ENCODE measurements around the gene ARAP3.
A peak's percentile ranks its signal among the peaks of the same experiment; 100 is the strongest.
"Not testable (repeated sequence)": the region's sequence is repeated elsewhere in the genome, so short reads cannot be mapped to it uniquely, and the experiment has no call there.

Gene ARAP3, protein sequence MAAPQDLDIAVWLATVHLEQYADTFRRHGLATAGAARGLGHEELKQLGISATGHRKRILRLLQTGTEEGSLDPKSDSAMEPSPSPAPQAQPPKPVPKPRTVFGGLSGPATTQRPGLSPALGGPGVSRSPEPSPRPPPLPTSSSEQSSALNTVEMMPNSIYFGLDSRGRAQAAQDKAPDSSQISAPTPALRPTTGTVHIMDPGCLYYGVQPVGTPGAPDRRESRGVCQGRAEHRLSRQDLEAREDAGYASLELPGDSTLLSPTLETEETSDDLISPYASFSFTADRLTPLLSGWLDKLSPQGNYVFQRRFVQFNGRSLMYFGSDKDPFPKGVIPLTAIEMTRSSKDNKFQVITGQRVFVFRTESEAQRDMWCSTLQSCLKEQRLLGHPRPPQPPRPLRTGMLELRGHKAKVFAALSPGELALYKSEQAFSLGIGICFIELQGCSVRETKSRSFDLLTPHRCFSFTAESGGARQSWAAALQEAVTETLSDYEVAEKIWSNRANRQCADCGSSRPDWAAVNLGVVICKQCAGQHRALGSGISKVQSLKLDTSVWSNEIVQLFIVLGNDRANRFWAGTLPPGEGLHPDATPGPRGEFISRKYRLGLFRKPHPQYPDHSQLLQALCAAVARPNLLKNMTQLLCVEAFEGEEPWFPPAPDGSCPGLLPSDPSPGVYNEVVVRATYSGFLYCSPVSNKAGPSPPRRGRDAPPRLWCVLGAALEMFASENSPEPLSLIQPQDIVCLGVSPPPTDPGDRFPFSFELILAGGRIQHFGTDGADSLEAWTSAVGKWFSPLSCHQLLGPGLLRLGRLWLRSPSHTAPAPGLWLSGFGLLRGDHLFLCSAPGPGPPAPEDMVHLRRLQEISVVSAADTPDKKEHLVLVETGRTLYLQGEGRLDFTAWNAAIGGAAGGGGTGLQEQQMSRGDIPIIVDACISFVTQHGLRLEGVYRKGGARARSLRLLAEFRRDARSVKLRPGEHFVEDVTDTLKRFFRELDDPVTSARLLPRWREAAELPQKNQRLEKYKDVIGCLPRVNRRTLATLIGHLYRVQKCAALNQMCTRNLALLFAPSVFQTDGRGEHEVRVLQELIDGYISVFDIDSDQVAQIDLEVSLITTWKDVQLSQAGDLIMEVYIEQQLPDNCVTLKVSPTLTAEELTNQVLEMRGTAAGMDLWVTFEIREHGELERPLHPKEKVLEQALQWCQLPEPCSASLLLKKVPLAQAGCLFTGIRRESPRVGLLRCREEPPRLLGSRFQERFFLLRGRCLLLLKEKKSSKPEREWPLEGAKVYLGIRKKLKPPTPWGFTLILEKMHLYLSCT (N-terminal part only)

DNA sequence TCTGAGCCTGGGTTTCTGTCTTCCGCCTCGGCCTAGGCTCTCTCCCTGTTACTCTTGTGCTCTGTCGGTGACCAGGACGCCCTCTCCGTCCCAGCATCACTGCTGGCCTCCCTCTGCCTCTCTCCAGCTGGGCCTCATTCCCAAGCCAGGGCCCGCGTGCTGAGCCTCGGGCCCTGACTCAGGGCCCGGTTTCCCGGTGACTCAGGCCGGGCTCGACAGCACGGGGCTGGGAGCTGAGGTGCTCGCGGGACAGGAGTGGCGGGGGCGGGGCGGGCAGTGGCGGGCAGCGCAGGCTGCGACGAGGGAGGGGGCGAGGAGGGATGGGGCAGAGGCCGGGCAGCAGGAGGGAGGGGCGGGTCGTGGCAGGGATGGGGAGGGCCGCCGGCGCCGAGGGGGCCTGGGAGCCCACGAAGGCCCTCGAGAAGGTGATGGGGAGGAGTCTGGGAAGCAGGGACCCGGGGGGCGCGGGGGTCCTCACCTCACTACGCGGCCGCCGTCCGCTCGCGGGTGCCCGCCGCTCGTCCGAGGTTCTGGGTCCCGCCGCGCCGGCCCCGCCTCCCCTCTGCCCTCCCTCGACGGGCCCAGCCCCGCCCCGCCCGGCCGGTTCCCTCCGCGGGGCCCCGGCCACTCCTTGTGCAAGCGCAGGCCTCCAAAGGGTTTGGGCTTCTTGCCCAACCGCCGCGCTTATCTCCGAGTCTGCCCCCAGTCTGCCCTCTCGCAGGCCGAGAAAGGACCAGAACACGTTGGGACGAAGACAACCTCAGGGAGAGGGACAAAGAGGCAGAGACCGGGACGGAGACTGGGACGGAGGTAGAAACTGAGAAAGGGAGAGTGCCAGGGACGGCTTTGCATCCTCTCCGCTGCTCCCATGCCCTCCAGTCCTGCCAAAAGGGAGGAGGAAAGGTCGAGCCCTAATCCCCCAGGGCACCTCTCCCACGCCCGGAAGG is at the start of gene ARAP3:
TSS of gene ARAP3 (minus strand) at position 536 of the 947 bp plus-strand sequence. CDS start 1,744 bp downstream, outside the sequence.
- peak; percentile 31 to 32 for DNase-seq

DNA sequence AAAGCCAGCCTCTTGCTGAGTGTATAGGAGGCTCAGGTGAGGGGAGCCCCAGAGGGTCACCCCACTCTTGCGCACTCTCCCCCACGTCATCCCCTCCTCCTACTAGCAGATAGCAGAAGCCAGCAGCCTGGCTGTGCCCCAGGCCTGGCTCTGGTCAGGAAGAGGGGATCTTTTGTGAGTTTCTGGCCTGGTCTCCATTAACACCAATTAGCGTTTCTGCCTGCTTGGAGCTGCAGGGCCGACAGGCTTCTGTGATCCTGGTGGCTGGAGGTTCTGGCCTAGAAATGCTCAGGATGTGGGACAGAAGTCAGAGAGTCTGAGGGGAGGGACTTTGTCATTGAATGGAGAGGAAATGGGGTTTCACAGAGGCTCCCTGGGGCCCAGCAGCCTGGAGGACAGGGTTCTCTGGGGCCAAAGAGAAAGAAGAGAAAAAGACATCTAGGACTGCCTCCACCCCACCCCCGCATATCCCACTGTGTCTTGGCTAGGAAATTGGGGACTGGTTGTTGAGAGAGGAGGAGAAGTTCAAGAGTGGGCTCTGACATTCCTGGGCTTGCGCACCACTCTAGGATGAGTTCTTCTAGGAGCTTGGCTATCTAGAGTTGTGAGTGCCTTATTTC is 47.5 kb upstream of the ARAP3 start:
- DNase-seq = no peak

DNA sequence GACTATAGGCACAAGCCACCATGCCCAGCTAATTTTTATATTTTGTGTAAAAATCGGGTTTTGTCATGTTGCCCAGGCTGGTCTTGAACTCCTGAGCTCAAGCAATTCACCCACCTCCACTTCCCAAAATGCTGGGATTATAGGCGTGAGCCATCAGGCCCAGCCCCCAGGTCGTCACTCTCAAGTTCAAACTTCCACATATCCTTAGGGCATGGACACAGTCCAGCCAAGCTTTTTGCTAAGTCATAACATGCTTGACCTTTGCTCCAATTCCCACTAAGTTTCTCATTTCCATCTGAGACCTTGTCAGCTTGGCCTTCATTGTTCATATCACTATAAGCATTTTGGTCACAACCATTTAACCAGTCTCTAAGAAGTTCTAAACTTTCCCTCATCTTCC is 43.9 kb upstream of the ARAP3 start:
- DNase-seq = no peak

DNA sequence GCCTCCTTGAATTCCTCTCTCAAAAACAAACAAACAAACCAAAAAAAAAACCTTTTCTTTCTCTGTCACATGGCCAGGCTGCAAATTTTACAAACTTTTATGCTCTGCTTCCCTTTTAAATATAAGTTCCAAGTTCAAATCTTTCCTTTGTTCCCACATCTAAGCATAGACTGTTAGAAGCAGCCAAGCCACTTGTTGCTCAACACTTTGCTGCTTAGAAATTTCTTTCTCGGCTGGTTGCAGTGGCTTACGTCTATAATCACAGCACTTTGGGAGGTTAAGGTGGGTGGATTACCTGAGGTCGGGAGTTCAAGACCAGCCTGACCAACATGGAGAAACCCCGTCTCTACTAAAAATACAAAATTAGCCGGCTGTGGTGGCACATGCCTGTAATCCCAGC is 43.1 kb upstream of the ARAP3 start:
- DNase-seq = not testable (repeated sequence)

DNA sequence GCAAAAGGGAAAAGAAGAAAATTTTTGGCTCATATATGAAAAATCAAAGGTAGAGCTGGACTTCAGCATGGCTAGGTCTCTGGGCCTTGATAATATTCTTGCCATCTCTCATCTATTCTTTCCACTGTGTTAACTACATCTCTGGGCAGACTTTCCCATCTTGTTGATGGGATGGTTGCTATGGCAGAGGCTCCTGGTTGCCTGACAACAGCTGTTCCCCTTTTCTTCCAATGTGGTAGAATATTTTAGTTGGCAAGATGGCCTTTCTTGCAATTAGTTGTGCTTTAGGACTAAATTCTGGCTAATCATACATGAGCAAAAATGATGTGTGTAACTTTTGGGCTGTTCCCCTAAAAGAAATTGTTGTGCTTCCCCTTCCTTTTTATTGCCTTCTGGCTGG is 40.2 kb upstream of the ARAP3 start:
- DNase-seq = no peak

DNA sequence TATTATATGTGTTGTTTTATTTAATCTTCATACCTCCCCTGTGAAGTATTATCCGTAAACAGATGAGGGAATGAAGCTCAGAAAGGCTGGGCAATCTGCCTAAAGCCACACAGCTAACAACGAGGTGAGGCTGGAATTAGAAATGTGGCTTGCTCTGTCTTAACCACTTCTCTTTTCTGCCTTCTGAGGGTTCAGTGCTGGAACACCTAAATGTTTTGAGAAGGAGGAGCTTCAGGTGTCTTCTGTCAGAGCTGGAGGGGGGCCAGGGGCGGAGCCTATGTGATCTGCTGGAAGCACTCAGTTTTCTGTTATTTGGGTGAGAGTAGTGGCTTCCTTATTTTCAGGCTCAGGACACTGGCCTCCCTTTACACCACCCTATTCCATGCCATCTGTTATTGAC is 35.0 kb upstream of the ARAP3 start:
- DNase-seq = no peak

DNA sequence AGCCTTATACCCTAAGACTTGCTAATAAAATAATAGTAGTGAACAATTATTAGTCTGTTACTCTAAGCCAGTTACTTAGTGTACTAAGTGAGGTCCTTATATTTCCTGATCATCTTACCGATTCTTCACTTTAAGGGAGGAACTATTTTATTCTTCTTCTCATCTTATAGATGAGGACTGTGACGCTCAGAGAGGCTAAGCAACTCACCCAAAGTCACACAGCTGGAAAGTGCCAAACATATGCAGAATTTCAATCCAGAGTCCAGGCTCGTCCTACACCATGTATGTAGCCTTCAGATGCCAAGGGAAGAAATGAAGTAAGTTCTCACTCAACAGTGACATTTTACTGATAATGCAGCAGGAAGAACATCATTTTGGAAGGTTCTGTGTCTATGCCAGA is 34.4 kb upstream of the ARAP3 start:
- DNase-seq = no peak

DNA sequence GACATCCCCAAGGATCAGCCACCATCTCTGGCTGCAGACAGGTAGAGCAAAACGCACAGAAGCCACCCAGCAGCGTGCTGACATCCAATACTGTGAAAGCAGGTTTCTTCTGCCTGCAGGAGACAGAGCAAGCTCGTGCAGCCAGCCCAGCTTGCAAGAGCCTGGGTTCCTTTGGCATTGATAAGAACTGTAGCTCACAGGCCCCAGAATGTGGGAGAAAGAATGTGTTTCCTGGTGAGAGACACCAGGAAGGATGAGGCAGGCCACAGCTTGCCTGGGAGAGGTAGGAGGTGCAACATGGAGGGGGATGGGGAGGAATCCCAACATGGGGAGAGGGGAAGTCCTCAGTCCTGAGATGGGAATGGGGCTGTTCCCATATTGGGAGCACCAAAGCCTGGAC is 34.0 kb upstream of the ARAP3 start:
- DNase-seq = no peak

DNA sequence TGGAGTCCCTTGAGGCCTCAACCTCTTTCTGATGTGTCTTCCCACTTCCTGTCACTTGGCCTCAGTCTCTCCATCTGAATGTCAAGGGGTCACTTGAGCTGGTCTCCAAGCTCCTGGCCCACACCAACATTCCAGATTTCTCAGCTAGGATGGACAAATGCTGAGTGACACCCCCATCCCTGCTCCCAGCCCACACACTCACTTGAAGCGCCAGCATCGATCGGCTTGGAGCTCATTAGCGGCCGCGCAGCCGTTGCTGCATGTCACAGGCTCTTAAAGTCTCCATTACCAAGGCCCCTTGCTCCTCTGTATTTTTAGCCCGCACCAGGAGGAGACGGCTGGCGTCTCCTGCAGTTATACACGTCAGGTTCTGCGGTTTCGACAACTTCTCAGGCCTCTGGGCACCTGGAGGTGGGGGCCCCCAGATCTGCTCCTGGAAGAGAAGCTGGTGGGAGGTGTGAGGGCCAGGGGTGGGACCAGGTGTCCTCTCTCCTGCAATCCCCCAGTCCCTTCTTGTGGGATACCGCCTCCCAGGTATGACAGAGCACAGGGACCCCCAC is 33.4 kb upstream of the ARAP3 start:
- DNase-seq = no peak

DNA sequence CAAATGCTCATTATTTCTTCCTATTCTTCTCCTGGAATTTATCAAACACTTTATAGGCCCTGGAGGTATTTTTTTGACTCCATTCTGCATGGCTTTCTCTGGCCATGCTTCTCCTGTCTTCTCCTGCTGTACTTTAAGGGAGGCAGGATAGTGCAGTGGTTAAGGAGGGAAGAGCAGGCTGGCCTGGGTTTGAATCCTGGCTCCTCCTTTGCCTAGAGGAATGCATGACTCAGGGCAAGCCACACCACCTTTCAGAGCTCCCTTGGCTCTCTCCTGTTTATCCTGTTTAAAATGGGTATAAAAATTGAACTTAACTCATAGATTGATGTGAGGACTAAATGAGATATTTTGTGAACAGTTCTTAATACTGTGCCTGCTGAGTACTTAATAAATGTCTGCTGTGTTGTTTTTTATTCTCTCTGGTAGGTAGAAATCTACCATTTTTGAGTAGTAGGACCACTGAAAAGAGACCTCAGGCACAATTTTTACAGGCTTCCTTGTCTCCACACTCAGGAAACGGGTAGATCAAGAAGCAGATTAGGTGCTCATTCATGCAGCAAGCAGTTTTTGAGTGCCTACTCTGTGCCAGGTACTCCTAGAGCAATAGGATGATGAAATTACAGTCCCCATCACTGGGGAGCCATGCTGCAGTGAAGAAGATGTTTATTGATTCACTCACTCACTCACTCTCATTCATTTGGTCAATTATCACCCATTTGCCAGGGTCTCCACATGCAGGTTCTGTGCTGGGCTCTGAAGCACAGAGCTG is 32.7 kb upstream of the ARAP3 start:
- DNase-seq = no peak

DNA sequence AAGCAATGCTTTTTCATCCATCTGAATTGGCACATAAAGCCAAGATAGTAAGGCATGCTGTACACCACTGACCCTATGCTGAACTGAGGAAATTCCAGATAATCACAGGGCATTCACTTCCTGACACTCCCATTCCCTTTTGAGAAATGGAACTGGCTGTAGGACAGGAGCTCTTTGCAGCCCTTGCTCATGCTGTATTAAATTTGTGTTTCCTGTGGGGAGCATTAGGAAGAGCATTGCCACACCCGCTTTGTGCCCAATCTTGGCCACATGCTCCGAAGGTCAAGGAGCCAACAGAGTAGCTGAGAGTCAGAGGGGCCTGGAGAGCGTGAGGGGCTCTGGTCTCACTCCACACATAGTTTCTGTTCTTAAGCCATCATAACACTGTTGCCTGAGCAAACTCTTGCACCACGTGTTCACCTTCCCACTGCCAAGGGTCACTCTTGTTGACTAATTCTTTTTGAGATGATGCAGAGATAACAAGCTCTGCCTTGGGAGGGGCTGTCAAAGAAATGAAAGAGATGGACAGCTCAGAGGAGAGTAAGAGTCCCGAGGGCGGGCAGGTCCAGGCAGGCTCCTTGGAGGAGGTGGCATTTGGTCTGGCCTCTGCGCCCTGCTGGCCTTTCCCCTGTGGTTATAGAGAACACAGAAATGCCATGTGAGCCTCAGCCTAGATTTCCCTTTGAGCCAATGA is 31.7 kb upstream of the ARAP3 start:
- DNase-seq = no peak

DNA sequence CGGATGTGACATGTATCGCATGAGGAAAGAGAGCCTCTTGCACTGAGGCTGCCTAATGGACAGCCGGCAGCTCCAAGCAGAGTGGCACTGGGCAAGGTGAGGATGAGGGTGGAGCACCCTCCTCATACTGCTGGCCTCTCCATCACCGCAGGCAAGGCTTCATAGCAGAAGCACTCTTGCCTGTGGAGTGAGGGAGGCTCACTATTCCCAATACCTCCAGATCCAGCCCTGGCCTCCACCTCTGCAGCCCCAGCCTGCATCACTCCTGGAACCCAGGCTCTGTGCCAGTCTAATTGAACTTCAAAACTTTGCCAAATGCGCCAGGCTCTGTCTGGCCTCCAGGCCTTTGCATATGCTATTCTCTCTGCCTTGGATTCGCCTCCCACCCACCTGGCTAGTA is 29.7 kb upstream of the ARAP3 start:
- no peak for DNase-seq

DNA sequence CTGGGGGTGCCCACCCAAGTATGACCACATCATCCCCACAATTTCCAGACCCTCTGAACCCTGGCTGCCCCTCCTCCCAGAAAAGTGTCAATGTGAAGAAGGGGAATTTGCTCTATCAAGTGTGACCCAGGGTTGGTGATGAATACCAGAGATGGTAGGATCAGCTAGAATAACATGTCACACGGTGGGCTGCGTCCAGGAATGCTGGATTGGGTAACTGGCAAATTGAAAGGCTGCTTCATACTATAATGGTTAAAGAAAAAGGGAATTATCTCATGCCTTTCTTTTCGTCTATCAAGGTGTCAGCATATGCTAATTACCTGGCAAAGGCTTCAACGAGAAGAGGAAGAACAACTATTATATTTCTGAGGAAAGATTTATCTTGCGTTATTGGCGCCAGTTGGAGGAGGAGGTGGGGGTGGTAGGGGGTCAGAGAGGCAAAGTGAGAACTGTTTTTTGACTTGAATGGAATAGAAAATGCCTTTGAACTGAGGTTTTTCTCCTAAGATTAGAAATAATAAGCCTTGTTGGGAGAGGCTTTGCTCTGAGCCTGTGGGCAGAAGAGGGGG is 27.8 kb upstream of the ARAP3 start:
- no peak for DNase-seq

DNA sequence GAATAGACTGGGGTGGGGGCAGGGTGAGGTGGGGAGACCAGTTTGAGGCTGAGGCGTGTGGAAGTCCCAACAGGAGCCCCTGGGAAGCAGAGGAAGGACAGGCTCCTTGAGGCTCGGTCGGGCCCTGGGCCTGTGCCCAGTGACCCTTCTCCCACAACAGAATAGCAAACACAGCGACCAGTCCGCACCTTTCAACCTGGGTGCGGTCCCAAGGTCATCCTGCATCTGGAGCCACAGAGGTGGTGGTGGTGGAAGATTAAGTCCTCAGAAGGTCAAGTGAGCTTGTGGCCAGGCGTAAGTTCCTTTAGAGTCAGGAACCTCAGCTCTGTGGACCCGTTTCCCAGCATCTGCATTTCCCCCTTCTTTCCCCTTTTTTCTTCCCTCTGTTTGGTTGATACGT is 26.0 kb upstream of the ARAP3 start:
- no peak for DNase-seq

DNA sequence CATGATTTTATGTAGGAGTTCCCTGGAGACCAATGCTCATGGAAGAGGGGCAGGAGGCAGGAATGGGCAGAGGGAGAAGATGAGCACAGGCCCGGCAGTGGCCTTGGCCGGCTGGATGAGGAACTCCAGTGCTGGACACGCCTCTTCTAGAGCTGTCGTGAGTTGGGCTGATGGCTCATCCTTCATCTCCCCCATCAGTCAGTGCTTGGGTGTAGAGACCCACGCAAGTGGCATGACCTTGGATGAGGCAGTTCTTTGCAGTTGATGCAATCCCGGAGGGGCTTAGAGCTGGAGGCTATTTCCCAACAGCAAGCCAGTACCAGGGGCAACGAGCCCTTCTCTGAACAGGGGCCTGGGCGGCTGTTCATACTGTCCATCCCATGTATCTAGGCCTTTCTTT is 25.5 kb upstream of the ARAP3 start:
- DNase-seq = no peak

DNA sequence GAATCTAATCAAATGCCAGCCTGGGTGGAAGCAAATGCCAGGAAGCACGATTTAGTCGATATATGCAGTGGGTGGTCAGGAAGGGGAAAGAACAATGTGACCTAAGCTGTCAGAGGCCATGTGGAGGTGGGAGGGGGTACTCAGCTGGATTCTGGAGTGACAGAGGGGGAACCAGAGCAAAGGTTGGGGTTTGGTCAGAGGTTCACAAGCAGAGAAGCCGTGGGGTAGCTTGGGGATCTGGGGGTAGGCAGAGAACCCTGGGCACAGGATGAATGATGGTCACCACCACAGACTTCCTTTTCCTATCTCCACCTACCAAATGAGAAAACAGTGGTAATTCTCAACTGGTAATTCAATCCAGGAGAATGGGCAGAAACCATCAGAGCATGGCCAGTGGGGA is 24.1 kb upstream of the ARAP3 start:
- DNase-seq = no peak

DNA sequence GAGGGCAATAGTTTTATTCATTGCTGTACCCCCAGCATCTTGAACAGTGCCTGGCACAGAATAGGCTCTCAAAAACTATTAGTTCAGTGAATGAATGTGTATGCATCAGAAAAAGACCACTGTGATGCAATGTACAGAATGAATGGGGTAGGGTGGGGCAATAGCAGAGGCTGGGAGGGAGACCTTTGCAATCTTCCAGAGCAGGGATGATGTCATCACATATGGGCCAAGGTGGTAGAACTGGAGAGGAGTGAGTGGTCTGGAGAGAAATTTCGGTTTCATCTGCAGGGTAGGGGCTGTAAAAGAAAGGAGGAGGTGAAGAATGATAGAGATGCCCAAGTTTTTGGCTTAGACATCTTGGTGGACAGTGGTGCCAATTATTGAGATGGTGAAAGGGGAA is 23.4 kb upstream of the ARAP3 start:
- no peak for DNase-seq

DNA sequence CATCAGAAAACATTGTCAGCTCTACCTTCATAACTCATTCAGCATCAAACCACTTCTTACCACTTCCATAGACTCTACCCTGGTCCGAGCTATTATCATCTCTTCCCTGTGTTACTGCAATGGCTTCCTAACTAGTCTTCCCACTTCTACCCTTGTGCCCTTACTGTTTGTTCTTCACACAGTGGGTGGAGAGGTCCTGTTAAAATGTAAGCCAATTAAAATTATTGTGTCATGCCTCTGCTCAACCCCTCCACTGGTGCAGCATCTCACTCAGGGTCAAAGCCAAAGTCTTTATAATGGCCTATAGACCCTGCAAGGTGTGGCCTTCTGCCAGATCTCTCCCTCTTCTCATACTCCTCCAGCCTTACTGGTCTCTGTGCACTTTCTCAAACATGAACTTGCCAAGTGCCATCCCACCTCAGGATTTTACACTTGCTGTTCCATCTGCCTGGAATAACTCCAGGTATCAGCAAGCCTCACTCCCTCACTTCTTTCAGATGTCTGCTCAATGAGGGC is 22.8 kb upstream of the ARAP3 start:
- DNase-seq = no peak

DNA sequence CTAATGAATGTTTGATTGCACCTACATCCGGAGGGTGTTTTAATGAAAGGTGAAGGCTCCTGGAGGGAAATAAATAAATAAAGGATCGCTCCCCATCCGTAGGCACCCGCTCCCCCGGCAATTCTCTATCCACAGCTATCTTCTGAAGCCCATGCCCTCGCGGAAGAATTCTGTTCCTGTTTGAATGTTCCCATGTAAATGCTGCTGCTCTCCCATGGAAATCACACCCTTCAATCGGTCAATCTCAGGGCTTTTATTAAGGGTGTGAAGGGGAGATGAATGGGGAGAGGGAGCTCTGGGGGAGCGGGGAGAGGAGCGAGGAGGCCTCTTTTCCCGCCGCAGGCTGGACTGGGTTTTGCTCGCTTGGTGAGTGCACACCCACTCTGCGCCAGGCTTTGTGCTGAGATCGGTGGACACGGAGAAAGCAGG is 21.1 kb upstream of the ARAP3 start:
- no peak for DNase-seq
